ENCODE measurements around the gene MYO5B.

Gene MYO5B

DNA sequence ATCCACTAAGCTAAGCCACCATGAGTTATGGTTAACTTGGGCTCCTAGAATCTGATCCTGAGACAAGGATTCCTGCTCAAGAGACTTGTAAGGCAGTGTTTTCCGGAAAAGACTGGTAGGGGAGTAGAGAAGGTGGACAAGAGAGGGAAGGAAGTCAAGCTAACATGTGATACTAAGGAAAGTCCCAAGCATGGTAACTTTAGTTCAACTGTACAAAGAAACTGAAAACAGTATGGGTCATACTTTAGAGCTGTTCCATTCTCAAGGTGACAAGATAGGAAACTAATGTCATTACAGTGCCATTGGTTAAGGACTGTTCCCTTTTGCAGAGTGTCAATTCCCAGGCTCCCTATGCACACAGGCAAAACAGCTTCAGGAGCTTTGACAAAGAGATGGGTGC is 5.8 kb downstream of the MYO5B start:
- no peak for DNase-seq (ENCODE audit: low read depth in 4 of 4, low spot score in 1 of 4)

DNA sequence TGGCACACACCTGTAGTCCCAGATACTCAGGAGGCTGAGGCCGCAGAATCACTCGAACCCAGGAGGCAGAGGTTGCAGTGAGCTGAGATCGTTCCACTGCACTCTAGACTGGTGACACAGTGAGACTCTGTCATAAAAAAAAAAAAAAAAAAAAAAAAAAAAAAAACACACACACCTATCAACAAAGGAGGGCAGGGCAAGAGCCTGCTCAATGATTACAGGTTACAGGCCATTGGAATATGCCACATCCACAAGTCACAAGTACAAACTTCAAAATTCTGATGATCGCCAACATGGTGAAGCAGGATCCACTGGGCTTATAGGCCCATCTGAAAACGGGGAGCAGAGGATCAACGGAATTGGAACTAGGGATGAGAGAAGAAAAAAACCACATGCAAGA is 6.3 kb downstream of the MYO5B start:
- DNase-seq (ENCODE audit: low read depth in 4 of 4, low spot score in 1 of 4) = no peak

DNA sequence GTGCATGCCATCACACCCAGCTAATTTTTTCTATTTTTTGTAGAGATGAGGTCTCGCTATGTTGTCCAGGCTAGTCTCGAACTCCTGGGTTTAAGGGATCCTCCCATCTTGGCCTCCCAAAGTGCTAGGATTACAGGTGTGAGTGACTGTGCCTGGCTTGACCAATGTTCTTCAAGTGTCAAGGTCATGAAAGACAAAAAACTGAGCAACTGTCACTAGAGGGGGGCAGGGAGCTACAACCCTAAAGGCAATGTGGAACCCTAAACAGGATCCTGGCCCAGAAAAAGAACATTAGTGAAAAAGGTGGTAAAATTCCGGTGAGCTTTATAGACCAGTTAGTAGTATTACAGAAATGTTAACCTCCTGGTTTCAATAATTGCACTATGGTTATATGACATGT is 7.3 kb downstream of the MYO5B start:
- DNase-seq (ENCODE audit: low read depth in 4 of 4, low spot score in 1 of 4) = no peak

DNA sequence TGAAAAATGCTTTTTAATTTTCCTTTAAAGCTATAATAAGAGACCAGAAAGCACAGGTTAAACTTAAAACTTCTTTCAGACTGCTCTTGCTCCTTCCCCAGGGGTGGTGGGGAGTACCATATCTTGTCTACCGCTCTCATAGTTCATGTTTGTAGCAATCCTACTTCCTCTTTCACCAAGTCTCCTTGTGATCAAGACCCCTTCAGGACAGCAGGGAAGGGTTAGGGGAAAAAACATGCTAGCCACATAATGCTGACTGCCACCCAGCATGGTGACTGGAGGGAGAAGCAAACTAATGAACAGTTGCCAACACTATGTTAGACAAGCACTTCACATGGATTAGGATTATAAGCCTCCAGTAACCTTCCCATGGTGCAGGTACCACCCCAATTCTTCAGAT is 8.6 kb downstream of the MYO5B start:
- no peak for DNase-seq (ENCODE audit: low read depth in 4 of 4, low spot score in 1 of 4)

DNA sequence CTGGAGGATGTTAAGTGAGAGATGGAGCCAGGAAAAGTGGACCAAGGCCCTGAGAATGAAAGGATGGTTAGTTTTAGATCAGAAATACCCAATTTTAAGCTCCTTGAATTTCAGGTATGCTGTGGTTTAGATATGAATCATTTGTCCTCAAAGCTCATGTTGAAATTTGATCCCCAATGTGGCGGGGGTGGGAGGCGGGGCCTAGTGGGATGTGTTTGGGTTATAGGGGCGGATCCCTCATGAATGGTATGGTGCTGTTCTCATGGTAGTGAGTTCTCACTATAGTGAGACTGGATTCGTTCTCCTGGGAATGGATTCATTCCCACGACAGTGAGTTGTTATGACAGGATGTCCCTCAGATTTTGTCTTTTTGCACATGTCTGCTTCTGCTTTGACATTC is 11.4 kb downstream of the MYO5B start:
- no peak for DNase-seq (ENCODE audit: low read depth in 4 of 4, low spot score in 1 of 4)

DNA sequence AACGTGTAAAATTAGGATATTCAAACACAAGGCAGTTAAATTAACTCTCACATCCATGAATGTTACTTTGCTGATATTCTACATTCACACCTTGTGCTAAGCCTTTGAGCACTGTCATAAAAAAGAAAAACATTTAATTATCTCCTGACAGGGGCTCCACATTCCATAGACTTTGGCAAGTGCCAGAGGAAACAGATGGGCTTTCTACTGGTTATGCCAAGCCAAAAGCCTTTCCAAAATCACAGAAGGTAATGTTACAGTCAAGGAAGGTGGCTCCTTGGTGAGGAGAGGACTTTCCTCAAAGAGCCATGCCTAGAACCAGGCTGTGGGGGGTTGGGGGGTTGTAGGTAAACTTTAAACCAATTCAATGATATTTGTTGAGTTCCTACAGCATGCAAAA is 12.4 kb downstream of the MYO5B start:
- DNase-seq (ENCODE audit: low read depth in 4 of 4, low spot score in 1 of 4) = no peak

DNA sequence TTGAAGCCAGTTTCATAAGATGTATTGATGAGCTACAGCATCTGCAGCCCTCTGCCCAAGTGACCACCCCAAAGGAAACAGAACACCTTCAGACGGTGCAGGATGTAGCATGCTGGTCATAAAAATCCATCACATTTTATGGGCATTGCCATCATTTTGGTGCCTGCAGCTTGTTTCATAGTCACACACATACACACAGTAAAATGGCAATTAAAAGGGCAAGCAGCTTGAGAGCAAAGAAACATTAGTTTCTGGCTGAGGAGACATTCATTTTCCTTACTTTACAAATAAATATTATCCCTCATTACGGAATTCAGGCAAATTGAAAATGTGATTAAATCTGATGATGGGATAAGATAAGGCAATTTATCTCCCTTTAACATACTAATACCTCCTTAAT is 13.4 kb downstream of the MYO5B start:
- DNase-seq (ENCODE audit: low read depth in 4 of 4, low spot score in 1 of 4) = no peak

DNA sequence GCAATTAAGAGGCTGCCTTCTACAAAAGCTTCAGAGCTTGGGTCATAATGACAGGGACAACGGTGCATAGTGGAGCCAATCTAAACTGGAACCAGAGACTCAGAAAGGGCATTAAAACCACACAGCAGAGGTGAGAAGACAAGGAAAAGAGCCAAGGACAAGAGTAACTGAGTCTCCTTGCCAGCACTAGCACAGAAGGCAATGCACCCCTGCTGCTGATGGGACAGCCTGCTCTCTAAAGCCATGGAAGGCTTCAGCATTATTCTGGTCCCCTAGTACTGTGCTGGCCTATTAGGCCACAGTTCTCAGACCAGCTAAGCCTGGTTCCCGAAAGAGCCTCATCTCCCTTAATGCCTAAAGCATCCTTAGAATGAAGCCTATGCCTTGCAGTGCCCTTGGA is 15.5 kb downstream of the MYO5B start:
- no peak for DNase-seq (ENCODE audit: low read depth in 4 of 4, low spot score in 1 of 4)

DNA sequence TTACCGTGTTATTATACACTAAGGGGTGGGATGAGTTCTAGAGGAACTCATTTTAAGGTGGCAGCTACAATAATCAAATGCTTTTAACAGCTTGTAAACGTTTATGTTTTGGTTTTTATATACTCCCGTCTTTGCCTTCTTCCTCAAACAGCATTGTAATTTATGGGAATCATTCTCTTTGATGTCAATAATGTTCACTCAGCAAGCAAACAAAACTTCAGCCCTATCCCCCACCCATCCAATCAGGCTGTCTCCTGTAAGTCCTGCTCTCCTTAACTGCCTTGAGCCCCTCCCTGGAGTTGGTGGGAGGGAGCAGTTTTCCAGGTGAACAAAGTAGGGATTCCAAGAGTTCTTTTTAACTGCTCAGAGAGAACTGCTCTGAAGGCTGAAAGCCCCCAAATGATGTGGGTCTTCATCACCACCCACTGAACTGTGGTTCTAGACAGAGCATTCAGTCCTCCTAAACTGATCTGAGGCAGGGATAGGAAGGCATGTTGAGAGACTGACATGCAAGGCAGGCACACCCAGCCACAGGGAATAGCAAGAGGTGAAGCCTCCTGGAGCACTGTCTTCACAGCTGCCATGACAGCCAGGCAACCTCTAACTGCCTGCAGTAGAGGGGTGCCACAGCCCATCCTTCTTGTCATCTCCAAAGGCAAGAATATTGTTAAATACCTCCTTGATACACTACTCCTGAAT is 17.5 kb downstream of the MYO5B start:
- DNase-seq (ENCODE audit: low read depth in 4 of 4, low spot score in 1 of 4) = no peak

DNA sequence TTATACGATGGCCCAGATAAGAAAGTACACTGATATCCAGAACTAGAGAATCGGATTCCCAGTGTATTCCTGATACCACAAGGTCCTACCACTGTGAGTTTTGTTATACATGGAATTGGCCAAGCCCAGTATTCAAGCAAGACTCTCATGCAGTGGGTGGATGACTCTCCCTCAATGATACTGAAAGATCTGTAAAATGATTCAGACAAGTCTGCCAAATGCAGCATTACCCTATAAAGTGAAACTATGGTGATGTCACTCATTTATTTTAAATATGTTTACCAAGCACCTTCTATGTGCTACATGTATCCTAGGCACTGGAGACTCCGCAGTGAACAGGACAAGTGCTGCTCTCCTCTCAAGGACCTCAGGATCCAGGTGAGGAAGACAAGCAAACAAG is 22.6 kb downstream of the MYO5B start:
- no peak for DNase-seq (ENCODE audit: low read depth in 4 of 4, low spot score in 1 of 4)

DNA sequence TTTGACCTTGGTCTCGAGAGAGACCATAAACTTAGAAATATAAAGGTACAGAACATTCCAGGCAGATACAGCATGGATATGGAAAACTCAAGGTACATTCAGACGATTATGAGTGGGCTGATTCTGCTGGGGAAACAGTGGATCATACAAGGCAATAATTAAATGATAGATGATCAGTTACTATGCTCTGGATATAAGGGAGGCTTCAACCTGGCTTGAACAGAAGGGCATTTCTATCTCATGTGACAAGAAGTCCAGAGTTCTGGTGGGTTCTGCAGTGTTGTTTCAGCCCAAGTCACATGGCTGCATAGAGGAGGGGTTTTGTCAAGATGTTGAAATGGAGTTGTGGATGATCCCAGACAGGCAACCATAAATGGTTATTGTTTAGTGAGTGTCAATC is 23.5 kb downstream of the MYO5B start:
- no peak for DNase-seq (ENCODE audit: low read depth in 4 of 4, low spot score in 1 of 4)

DNA sequence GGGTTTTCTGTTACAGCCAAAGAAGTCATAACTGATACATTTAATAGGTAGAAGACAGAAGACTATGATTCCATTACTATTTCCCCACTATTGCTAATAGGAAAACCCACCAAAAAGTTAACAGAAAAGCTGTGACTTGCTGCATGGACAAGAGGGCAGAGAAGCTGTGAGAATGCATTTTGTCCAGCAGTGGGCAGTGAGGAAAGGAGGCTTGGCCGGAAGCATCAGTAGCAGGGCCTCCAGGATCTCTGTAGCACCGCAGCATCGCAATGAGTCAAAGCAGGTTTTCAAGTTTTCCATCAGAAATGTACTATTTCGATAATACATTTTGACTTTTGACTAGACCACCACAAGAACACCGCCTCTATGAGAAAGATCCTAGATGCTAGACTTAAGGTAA is 24.9 kb downstream of the MYO5B start:
- no peak for DNase-seq (ENCODE audit: low read depth in 4 of 4, low spot score in 1 of 4)

DNA sequence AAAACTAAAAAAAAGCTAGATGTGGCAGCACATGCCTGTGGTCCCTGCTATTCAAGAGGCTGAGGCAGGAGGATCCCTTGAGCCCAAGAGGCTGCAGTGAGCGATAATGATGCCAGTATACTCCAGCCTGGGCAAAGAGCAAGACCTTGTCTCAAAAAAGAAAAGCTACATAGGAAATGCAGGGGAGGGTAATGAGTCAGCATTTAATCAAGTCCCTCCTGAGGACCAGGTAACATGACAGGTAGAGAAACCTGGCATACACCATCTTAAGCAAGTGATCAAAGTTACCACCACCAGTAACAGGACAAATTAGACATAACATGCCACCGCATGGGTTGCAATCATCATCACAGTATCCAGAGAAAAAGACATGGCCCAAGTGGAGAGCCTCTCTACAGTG is 25.8 kb downstream of the MYO5B start:
- DNase-seq (ENCODE audit: low read depth in 4 of 4, low spot score in 1 of 4) = no peak

DNA sequence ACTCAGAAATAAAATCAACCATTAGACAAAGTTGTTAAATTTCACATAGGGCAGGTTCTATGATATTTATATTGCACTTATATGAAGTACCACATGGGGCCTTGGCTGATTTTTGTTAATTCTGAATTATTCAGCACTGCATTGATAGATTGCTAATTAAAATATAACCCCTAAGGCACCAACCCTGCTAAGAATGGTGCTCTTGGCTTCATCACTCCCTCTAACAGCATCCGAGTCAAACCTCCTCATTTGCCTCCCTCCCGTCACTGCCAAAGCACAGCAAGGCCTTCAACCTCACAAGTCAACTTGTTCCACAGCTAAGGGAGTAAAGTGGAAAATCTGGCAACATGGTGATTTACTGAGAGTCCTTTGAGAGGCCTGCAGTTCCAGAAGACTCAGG is 27.0 kb downstream of the MYO5B start:
- DNase-seq (ENCODE audit: low read depth in 4 of 4, low spot score in 1 of 4) = no peak

DNA sequence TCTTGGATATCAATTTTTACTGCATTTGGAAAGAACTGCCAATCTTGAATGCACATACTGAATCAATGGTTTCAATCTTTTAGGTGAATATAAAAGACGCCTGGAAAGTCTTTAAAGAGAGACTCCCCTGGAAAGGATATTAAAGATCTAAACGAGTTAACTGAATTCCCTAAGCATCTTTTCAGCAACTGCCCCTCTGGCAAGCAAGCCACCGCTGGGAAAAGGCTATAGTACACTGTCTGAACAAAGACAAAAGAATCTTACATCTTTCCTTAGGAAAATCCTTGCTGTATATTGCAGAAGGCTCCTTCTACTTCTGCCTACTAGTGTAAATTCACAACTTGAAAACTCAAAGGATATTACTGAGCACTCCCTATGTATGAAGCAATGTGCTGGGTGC is 28.0 kb downstream of the MYO5B start:
- DNase-seq (ENCODE audit: low read depth in 4 of 4, low spot score in 1 of 4) = no peak

DNA sequence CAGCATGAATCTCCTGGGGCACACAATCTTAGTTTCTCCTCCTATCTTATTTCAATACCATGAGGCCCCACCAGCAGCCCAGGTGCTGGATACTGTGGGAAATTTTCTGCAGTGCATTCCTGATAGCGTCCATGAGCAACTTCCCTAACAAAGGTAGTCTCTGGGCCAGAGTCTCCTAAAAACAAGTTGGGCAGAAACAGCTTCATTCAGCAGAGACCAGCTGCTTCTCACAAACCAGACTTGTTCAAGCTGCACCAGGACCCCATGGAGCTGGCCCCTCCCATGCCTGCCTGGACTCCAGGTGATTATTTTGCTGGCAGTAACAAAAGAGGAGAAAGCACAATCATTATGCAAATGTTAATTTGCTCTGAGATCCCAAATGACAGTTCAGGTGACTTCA is 31.4 kb downstream of the MYO5B start:
- no peak for DNase-seq (ENCODE audit: low read depth in 4 of 4, low spot score in 1 of 4)

DNA sequence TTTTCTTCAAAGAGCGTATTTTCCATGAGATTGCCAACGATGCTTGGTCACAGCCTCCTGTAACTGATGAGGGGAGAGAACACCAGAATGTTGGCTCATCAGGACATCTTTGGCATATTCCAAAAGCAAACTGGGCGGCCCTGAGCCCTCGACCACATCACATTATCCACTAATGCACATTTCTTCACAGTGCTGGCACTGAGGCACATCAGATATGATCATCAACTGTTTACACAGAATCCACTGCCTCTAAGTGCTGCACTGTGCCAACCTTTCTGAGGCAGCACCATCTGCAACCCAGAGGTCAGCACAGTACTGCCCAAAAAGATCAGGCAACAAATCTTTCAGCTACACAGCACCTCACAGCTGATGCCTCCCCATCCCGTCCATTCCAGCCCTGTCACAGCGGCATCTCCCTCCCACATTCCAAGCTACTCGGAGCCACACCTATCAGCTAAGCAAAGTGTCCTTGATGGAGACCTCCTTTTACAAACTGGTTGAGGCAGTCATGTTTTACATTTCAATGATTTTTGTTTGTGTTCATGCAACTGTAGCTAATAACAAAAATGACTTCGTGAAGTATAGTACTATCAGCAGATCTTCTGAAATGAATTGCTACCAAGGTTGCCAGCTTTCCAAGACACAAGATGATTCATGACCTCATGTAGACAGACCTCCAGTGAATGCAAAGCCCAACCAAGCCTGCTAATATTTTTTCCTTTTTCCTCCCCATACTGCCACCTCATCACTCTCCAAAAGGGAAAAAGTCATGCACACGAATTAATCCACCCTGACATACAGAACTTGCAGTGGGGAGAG is 32.3 kb downstream of the MYO5B start:
- DNase-seq (ENCODE audit: low read depth in 4 of 4, low spot score in 1 of 4) = no peak

DNA sequence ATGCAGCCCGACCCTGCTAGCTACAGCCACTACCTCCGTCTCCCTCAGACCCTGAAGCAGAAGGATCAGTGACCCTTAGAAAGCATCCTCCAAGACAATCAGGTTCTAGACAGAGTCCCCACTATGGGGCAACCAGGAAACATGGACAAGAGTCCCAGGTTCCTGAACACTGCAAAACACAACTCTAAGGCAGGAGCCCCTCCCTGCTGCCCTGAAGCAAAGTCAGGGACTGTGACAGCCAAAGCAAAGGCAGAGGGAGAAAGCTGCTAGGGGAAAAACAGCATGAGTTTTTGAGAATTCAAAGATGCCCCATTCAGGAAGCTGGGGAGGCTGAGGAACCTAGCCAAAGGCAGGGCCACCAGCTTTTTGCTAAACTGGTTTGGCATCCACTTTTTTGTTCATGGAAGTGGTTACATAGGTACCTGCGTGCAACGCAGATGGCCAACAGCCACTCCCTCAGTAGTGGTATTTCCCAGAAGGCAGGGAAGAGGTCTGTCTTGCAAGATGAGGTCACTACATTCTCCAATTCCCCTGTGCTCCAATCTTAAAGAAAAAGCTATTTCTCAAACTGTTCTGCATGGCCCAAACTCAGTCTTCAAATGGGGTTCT is 33.2 kb downstream of the MYO5B start:
- no peak for DNase-seq (ENCODE audit: low read depth in 4 of 4, low spot score in 1 of 4)

DNA sequence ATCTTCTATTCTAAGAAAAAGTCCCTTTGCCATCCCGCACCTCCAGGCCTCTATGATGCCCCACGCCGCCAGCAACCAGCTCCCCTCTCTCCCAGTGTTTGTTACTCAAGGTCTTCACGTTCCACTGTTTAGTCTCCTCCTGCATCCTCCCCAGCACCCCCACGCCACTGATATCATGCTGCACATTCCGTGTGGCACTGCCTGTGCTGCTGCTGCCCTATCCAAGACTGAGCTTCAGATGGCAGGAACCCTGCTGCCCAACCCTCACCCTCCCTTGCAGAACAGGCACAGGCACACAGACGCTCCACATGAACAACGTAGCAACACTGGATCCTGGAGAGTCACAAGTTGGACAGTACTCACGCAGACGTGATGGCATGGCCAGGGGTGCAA is 35.3 kb downstream of the MYO5B start:
- no peak for DNase-seq (ENCODE audit: low read depth in 4 of 4, low spot score in 1 of 4)

DNA sequence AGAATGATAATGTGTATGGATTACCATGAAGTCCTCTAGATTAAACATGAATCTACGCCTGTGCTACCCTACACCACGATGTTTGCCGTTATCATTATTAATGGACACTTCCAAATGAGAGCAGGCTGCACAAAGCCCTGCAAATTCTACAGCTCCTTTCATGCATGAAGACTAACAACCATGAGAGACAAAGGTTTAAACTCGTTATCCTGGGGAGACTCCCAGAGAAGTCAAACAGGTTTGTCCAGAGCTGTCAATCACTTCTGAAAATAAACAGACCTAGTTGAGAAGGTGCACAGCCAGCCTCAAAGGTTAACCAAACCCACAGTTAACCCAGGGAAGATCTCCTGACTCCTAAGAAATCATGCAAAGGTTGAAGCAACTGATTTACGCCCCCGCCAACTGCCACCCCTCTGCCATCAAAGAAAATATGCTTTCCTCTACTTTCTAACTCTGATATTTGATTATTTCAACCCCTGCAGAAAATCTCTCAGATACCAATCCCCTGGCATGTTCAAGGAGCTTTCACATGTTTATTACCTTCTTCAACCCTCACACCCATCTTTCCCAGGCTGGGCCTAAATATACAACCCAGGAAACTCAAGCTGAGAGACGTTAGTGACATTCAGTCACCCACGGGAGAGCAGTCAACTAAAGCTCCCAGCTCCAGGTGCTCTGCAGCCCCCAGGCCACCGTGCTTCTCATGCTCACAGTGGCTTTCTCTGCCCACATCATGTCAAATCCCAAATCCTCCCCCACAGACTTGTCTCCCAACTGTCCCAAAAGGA is 35.9 kb downstream of the MYO5B start:
- no peak for DNase-seq (ENCODE audit: low read depth in 4 of 4, low spot score in 1 of 4)

DNA sequence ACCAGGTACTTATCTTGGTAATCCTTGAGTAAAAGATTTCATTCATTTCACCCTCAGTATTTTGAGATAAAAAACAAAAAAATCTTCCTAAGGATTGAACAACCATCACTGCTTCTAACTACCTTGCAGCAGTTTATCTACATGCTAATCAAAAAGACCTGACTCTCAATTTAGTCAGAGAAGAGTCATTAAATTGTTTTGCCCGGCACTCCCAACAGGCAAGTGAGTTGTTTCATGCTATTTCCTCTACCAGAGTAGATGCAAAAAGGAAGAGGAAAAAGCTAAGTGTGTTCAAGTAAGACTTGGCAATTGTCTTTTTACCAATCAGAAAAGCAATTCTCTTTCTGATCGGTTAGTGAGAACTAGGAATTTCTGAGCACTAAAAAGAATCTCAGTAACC is 39.5 kb downstream of the MYO5B start:
- no peak for DNase-seq (ENCODE audit: low read depth in 4 of 4, low spot score in 1 of 4)

DNA sequence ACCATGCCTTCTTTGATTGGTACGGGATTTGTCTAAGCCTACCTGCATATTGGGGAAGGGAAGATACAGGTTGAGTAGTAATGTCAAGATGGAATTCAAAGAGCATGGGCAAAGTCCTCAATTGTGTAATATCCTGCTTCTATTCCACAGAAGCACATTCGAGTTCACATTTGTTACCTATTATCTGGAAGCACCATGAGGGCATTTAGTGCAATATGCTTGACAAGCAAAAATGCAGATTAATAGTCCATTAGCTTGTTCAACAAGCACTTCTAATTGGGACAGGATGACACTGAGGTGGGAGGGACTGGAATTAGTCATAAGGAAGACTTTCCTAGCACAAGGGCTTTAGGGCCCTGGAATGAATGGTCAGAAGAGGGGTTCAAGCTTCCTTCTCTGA is 40.5 kb downstream of the MYO5B start:
- no peak for DNase-seq (ENCODE audit: low read depth in 4 of 4, low spot score in 1 of 4)
